Calu3 (cell line): ENCODE results near the gene ADTRP. TPM values are rescaled to one million over a fixed set of nuclear protein-coding genes. Genes with fewer than 3 reads are reported as not detected.

Experiments used
- BruUV-seq: library from RNA; stranded (reverse); fragments of 400-500 nt; replicated peaks from 2 replicates; lab custom pipeline; 2021; lab: Mats Ljungman, UMichigan
- CTCF ChIA-PET: fragments of 300-600 bp; sonication (Branson Sonifier 250); formaldehyde crosslinking; loops from one replicate; lab custom pipeline; 2022; ENCODE audit warnings: antibody characterized with exemption; lab: Charles Lee
- DNase-seq: peaks from one replicate; pipeline ENCODE4 v3.0.0; 2022
- H3K27ac Mint-ChIP-seq: one replicate; pipeline ENCODE4 v1.8.0; 2022; ENCODE audit warnings: mixed read lengths; ENCODE audit not compliant: unreplicated experiment
- H3K27me3 Mint-ChIP-seq: one replicate; pipeline ENCODE4 v1.8.0; 2022; ENCODE audit warnings: mixed read lengths; ENCODE audit not compliant: unreplicated experiment
- H3K36me3 Mint-ChIP-seq: one replicate; pipeline ENCODE4 v1.8.0; 2022; ENCODE audit warnings: mild to moderate bottlenecking, moderate library complexity, mixed read lengths; ENCODE audit not compliant: insufficient read depth, unreplicated experiment
- H3K4me1 Mint-ChIP-seq: one replicate; pipeline ENCODE4 v1.8.0; 2022; ENCODE audit warnings: mild to moderate bottlenecking, low read depth, mixed read lengths; ENCODE audit not compliant: unreplicated experiment
- H3K4me3 Mint-ChIP-seq: one replicate; pipeline ENCODE4 v1.8.0; 2022; ENCODE audit warnings: mild to moderate bottlenecking, low read depth, moderate library complexity, mixed read lengths; ENCODE audit not compliant: unreplicated experiment
- H3K9me3 Mint-ChIP-seq: one replicate; pipeline ENCODE4 v1.8.0; 2022; ENCODE audit warnings: low read depth, mixed read lengths; ENCODE audit not compliant: unreplicated experiment
- CTCF ChIP-seq: fragments of 200-600 bp; IDR thresholded peaks from one replicate; pipeline ENCODE4 v1.8.0; 2022; ENCODE audit warnings: antibody characterized with exemption; ENCODE audit not compliant: unreplicated experiment
- intact Hi-C: fragments of 100-400 bp; cut with micrococcal nuclease; formaldehyde crosslinking; loops from one replicate; pipeline ENCODE4 v1.10.0; 2022; ENCODE audit not compliant: unreplicated experiment
- total RNA-seq: library from RNA; stranded (reverse); gene quantifications from 2 replicates; pipeline ENCODE4 v1.2.3, GENCODE V29; 2022

ADTRP gene
- total RNA-seq, 1 experiment from 2014 or later = 0.54 TPM

GRCh38 chr6:11706171-11706570, 72.4 kb downstream of the ADTRP start:
- BruUV-seq = no TSS peak
- no peaks in the 10 kb centered on the region for H3K36me3 Mint-ChIP-seq
- no peak overlapping the region for H3K4me3 Mint-ChIP-seq
- TF ChIP-seq CTCF = no peak
- H3K9me3 Mint-ChIP-seq = no peaks in the 10 kb centered on the region
- no peaks in the 10 kb centered on the region for H3K27me3 Mint-ChIP-seq
- CTCF ChIA-PET = no interaction called here
- peaks cover 15% of the 10 kb centered on the region for H3K4me1 Mint-ChIP-seq
- no peak for DNase-seq
- intact Hi-C loops = loop anchor here (10.0 kb wide), 2 partner anchors 59 to 109 kb away; no protein-coding TSS in a partner anchor
- no peak overlapping the region for H3K27ac Mint-ChIP-seq

- Mint-ChIP-seq H3K4me3 (no peak overlapping the region), H3K36me3 (no peaks in the 10 kb centered on the region), H3K9me3 (no peaks in the 10 kb centered on the region), H3K27ac (no peak overlapping the region), H3K27me3 (no peaks in the 10 kb centered on the region), H3K4me1 (peaks cover 16% of the 10 kb centered on the region)
- BruUV-seq = no TSS peak
- no peak for DNase-seq
- TF ChIP-seq CTCF = no peak
- intact Hi-C loops = loop anchor here (10.0 kb wide), 2 partner anchors 59 to 109 kb away; no protein-coding TSS in a partner anchor
- CTCF ChIA-PET = no interaction called here
Observed at GRCh38 chr6:11705483-11705882, 73.1 kb downstream of the ADTRP start.

DNA sequence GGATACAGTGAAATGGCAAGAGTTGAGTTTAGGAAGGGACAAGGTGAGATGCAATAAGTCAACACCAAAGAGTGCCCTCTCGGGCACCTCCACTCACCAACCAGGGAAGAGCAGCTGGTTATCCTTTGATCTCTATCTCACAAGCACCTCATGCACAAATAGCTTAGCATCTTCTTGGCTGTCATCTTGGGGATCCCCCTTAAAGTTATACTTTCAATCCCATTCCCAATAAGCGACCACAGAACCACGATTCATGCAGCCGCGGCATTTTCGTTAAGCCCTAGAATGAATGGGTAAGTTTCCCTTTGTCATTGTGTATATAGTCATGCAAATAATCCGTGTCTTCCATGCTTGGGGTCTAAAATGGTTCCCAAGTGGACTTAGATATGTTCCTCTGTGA, 73.5 kb downstream of the ADTRP start:
- Mint-ChIP-seq H3K27me3 (no peaks in the 10 kb centered on the region), H3K4me1 (peaks cover 16% of the 10 kb centered on the region), H3K36me3 (no peaks in the 10 kb centered on the region), H3K4me3 (no peak overlapping the region), H3K9me3 (no peaks in the 10 kb centered on the region), H3K27ac (no peak overlapping the region)
- BruUV-seq = no TSS peak
- intact Hi-C loops = loop anchor here (10.0 kb wide), 2 partner anchors 60 to 110 kb away; no protein-coding TSS in a partner anchor
- no peak for DNase-seq
- CTCF ChIA-PET = no interaction called here
- no peak for TF ChIP-seq CTCF

- no peak for DNase-seq
- CTCF ChIA-PET = no interaction called here
- H3K4me1 Mint-ChIP-seq = peaks cover 16% of the 10 kb centered on the region
Observed at GRCh38 chr6:11703725-11704124, 74.9 kb downstream of the ADTRP start.

More at GRCh38 chr6:11703725-11704124, 74.9 kb downstream of the ADTRP start:
- intact Hi-C loops = loop anchor here (5.0 to 10.0 kb wide), 3 partner anchors 61 to 309 kb away; partner anchors contain the start of gene HIVEP1
- BruUV-seq = no TSS peak
- H3K4me3 Mint-ChIP-seq = no peak overlapping the region
- no peak for TF ChIP-seq CTCF
- H3K27me3 Mint-ChIP-seq = no peaks in the 10 kb centered on the region
- H3K36me3 Mint-ChIP-seq = no peaks in the 10 kb centered on the region
- H3K27ac Mint-ChIP-seq = no peak overlapping the region
- no peaks in the 10 kb centered on the region for H3K9me3 Mint-ChIP-seq
